GM12864 (cell line): ENCODE measurements around the gene SOX6.

ENCODE experiments used
- DNase-seq: peaks from one replicate; pipeline ENCODE4 v3.0.0-alpha.2; 2011; ENCODE audit warnings: low read depth
- H3K4me3 ChIP-seq: 2 replicates; pipeline ENCODE4 v1.5.1; 2011; ENCODE audit warnings: mild to moderate bottlenecking, low read depth, low read length, control low read depth
- TF ChIP-seq, protein P1 (sequence below): IDR thresholded peaks from 2 replicates; pipeline ENCODE4 v1.5.1; 2011; ENCODE audit warnings: low read depth, mild to moderate bottlenecking, moderate library complexity, low read length, control low read depth, inconsistent platforms; ENCODE audit errors: missing control alignments

Gene SOX6

DNA sequence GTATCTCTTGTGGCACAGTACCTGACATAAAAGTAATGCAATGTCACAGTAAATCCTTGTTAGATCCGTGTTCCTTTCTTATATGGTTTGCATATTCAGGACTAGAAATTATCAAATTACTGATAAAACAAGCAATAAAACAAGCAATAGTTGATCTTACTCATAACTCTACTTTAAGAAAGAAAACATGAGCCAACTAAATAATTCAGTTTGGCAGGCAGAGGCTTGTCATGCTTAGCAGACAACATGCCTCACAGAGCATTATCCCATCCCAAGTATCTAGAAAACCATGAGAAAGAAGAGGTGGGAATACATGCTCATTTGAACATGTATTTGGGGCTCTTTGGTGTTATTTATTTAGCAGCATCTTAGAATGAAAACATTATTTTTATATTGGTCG is 241.9 kb downstream of the SOX6 start:
- TF ChIP-seq, protein P1, sequence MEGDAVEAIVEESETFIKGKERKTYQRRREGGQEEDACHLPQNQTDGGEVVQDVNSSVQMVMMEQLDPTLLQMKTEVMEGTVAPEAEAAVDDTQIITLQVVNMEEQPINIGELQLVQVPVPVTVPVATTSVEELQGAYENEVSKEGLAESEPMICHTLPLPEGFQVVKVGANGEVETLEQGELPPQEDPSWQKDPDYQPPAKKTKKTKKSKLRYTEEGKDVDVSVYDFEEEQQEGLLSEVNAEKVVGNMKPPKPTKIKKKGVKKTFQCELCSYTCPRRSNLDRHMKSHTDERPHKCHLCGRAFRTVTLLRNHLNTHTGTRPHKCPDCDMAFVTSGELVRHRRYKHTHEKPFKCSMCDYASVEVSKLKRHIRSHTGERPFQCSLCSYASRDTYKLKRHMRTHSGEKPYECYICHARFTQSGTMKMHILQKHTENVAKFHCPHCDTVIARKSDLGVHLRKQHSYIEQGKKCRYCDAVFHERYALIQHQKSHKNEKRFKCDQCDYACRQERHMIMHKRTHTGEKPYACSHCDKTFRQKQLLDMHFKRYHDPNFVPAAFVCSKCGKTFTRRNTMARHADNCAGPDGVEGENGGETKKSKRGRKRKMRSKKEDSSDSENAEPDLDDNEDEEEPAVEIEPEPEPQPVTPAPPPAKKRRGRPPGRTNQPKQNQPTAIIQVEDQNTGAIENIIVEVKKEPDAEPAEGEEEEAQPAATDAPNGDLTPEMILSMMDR: no peak
- no peak overlapping the region for H3K4me3 ChIP-seq
- no peak for DNase-seq

DNA sequence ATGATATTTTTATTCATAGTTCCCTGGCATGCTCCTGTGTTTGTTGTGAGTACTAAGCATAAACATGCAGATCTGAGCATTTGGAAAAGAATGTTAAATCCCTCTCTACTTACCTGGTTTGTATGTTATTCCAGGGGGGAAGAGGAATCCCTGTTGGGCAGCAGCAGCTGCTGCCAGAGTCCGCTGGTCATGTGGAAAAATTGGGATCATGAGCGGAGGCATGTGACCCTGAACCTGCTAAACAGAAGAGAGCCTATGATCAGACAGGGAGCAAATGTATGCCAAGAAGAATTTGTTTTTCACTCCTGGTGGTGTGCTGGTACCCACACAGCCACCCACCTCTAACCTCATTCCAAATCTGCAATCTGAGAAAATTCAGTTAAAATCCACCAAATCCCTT is 244.7 kb downstream of the SOX6 start:
- TF ChIP-seq, protein P1: no peak
- no peak overlapping the region for H3K4me3 ChIP-seq
- no peak for DNase-seq

DNA sequence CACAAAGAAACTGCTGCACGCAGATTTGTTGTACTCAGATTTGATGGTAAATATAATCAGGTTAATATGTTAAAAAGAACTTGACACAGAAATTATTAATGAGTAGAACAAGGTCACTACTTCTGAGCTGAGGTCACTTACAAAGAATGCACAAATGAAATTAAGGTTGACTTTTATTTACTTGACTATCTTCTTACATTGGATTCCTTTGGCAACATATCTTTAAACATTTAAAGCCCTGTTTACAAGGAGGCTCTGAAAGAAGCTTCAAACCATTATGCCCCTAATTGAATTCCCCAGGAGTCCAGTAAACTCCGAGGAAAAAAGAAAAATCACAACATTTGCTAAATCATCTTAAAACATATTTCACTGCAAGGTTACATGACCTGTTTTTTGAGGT is 245.5 kb downstream of the SOX6 start:
- no peak for DNase-seq
- TF ChIP-seq, protein P1: no peak
- H3K4me3 ChIP-seq: no peak overlapping the region

DNA sequence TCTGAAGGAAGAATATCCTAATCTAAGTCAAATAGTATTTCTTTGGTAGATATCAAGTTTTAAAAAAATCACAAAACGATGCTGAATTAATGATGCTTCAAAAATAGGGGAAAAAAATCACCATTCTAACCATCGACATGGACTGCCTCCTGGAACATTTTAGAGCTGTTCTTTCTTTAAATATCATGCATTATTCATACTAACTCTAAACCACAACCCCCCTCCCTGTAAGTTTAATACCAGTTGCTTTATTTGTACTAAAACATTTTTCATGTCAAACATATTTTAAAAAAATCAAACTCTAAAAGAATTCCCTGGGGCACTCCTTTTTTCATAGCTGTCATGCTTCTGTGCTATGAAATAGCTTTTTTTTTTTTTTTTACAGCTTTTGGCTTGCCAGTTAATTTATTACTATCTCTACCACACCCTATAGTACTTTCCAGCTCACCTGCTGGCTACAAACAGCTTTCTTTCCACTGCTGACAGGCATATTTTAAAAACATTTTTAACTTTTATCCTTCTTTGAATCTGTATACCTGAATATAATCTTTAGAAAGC is 256.9 kb downstream of the SOX6 start:
- no peak overlapping the region for H3K4me3 ChIP-seq
- TF ChIP-seq, protein P1: no peak
- DNase-seq: no peak

DNA sequence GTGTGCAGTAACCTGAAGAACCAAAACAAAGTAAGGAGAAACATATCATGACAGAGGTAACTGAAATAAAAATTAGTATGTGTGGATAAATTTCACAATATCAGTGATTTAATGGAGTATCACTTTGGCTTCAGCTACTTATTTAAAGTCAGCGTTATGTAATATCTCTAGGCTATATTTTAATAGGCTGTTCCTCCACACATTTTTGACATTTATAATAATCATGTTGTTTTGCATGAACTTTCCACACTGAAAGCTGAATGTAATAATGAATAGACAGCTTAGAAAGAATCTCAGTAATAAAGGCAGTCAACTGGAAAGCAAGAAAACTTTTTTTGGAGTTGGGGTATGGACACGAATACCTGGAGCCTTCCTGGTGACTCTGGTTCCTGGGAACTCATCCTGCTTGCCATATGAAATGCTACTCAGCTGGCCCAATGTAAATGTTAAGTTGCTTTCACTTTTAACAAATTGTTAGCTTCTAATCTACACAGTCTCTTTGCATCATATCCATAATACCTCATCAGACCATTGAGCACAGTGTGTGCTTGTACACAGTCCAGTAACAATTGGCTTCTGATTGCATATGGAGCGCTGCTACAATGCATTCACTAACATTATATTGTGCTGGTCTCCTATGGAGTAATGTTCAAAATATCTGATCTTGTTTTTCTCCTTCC is 257.7 kb downstream of the SOX6 start:
- no peak overlapping the region for H3K4me3 ChIP-seq
- TF ChIP-seq, protein P1: no peak
- no peak for DNase-seq

DNA sequence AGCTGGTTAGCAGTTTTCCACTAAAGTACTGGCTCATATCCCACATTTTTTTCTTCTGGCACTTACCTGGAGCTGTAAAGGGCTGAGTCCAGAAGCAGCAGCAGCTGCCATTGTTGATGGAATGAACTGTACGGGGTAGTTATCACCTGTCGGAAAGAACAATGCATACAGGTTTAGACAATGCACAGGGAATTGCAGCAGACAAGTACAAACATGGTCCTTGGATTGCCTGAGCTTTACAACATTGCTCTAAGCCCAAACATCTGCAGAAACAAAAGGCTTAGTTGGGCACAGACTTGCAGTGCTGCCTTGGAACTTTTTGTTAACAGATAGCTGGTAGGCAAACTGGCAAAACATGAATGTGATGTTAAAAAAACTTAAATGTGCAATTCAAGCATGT is 258.8 kb downstream of the SOX6 start:
- no peak for DNase-seq
- H3K4me3 ChIP-seq: no peak overlapping the region
- TF ChIP-seq, protein P1: no peak

DNA sequence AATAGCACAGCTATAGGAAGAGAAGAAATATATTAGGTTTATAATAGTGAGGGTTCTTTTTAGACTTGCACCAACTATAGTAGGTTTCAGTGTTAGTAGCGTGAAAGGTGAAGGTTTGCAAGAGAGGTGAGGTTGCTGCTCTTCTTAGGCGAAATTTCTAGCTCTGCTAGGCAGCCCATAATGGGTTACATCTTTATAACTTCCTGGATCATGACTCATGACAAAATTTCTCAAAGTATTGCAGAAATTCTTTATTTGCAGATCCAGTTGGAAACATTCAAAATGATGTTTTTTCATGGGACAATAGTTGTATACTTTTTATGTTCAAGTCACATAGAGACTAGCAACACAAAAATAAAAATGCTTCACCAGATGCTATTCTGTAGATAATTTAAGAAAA is 260.0 kb downstream of the SOX6 start:
- H3K4me3 ChIP-seq: no peak overlapping the region
- TF ChIP-seq, protein P1: no peak
- DNase-seq: no peak
